ENCODE measurements around the gene AGFG2. TPM values are rescaled to one million over a fixed set of nuclear protein-coding genes. Genes with fewer than 3 reads are reported as not detected.

Gene AGFG2
- total and polyA plus RNA-seq, 2 of the 13 experiments (the other 11 are each of a cell fraction or from before 2014, with no cell fraction given): 125 to 132 TPM

- TF ChIP-seq CHD4 (IDR thresholded peaks at IDR 0.05; ENCODE audit: borderline replicate concordance, low read length) (no peak), POLR2AphosphoS5 (IDR thresholded peaks at IDR 0.05; ENCODE audit: low read depth, low read length) (peak; percentile 69), HHEX (CRISPR knock-in tag; IDR thresholded peaks at IDR 0.05) (peak; percentile 15; the same call in 1 of the 2 replicates), ZC3H4 (CRISPR knock-in tag; IDR thresholded peaks at IDR 0.05; ENCODE audit: borderline replicate concordance) (0 out of 2 replicates have a peak, but pooled peaks have one; percentile 38), ZNF225 (CRISPR knock-in tag; IDR thresholded peaks at IDR 0.05) (no peak), ONECUT2 (CRISPR knock-in tag; IDR thresholded peaks at IDR 0.05) (0 out of 2 replicates have a peak, but pooled peaks have one; percentile 43), ZSCAN29 (CRISPR knock-in tag; conservative IDR thresholded peaks at IDR 0.05) (no peak), SSRP1 (CRISPR knock-in tag; IDR thresholded peaks at IDR 0.05) (no peak; the same call in 1 of the 2 replicates), ERF (CRISPR knock-in tag; IDR thresholded peaks at IDR 0.05) (no peak; the same call in 1 of the 2 replicates), ZNF263 (CRISPR knock-in tag; IDR thresholded peaks at IDR 0.05) (0 out of 2 replicates have a peak, but pooled peaks have one; percentile 57), PLRG1 (conservative IDR thresholded peaks at IDR 0.05) (no peak), ZNF335 (CRISPR knock-in tag; IDR thresholded peaks at IDR 0.05) (no peak), SNRNP70 (IDR thresholded peaks at IDR 0.05; ENCODE audit: low read depth, low read length) (no peak), POLR2G (IDR thresholded peaks at IDR 0.05; ENCODE audit: low read depth, low read length) (peak; percentile 78), ESRRA (CRISPR knock-in tag; IDR thresholded peaks at IDR 0.05; ENCODE audit: low read depth) (no peak), ELF1 (CRISPR knock-in tag; IDR thresholded peaks at IDR 0.05) (peak; percentile 73), GTF2F1 (IDR thresholded peaks at IDR 0.05; ENCODE audit: low read length) (no peak), SMAD3 (CRISPR knock-in tag; IDR thresholded peaks at IDR 0.05) (peak; percentile 23; the same call in 1 of the 2 replicates)
- TF ChIP-seq, protein P1, sequence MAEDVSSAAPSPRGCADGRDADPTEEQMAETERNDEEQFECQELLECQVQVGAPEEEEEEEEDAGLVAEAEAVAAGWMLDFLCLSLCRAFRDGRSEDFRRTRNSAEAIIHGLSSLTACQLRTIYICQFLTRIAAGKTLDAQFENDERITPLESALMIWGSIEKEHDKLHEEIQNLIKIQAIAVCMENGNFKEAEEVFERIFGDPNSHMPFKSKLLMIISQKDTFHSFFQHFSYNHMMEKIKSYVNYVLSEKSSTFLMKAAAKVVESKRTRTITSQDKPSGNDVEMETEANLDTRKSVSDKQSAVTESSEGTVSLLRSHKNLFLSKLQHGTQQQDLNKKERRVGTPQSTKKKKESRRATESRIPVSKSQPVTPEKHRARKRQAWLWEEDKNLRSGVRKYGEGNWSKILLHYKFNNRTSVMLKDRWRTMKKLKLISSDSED (CRISPR knock-in tag; IDR thresholded peaks at IDR 0.05): no peak
- TF ChIP-seq, protein P2, sequence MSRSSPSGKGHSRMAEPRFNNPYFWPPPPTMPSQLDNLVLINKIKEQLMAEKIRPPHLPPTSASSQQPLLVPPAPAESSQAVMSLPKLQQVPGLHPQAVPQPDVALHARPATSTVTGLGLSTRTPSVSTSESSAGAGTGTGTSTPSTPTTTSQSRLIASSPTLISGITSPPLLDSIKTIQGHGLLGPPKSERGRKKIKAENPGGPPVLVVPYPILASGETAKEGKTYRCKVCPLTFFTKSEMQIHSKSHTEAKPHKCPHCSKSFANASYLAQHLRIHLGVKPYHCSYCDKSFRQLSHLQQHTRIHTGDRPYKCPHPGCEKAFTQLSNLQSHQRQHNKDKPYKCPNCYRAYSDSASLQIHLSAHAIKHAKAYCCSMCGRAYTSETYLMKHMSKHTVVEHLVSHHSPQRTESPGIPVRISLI (CRISPR knock-in tag; IDR thresholded peaks at IDR 0.05; ENCODE audit: borderline replicate concordance): no peak
- TF ChIP-seq, protein P3, sequence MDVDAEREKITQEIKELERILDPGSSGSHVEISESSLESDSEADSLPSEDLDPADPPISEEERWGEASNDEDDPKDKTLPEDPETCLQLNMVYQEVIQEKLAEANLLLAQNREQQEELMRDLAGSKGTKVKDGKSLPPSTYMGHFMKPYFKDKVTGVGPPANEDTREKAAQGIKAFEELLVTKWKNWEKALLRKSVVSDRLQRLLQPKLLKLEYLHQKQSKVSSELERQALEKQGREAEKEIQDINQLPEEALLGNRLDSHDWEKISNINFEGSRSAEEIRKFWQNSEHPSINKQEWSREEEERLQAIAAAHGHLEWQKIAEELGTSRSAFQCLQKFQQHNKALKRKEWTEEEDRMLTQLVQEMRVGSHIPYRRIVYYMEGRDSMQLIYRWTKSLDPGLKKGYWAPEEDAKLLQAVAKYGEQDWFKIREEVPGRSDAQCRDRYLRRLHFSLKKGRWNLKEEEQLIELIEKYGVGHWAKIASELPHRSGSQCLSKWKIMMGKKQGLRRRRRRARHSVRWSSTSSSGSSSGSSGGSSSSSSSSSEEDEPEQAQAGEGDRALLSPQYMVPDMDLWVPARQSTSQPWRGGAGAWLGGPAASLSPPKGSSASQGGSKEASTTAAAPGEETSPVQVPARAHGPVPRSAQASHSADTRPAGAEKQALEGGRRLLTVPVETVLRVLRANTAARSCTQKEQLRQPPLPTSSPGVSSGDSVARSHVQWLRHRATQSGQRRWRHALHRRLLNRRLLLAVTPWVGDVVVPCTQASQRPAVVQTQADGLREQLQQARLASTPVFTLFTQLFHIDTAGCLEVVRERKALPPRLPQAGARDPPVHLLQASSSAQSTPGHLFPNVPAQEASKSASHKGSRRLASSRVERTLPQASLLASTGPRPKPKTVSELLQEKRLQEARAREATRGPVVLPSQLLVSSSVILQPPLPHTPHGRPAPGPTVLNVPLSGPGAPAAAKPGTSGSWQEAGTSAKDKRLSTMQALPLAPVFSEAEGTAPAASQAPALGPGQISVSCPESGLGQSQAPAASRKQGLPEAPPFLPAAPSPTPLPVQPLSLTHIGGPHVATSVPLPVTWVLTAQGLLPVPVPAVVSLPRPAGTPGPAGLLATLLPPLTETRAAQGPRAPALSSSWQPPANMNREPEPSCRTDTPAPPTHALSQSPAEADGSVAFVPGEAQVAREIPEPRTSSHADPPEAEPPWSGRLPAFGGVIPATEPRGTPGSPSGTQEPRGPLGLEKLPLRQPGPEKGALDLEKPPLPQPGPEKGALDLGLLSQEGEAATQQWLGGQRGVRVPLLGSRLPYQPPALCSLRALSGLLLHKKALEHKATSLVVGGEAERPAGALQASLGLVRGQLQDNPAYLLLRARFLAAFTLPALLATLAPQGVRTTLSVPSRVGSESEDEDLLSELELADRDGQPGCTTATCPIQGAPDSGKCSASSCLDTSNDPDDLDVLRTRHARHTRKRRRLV (CRISPR knock-in tag; IDR thresholded peaks at IDR 0.05): no peak
- TF ChIP-seq, protein P4, sequence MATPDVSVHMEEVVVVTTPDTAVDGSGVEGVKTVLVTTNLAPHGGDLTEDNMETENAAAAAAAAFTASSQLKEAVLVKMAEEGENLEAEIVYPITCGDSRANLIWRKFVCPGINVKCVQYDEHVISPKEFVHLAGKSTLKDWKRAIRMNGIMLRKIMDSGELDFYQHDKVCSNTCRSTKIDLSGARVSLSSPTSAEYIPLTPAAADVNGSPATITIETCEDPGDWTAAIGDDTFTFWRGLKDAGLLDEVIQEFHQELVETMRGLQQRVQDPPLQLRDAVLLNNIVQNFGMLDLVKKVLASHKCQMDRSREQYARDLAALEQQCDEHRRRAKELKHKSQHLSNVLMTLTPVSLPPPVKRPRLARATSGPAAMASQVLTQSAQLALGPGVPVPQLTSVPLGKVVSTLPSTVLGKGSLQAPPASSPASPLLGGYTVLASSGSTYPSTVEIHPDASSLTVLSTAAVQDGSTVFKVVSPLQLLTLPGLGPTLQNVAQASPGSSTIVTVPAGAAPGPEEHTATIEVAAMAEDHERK (CRISPR knock-in tag; IDR thresholded peaks at IDR 0.05; ENCODE audit: low read depth): no peak
Measured at GRCh38 chr7:100546129-100546925, 7.3 kb downstream of the AGFG2 start (continued).
